ENCODE measurements around the gene LAYN.

LAYN gene

DNA sequence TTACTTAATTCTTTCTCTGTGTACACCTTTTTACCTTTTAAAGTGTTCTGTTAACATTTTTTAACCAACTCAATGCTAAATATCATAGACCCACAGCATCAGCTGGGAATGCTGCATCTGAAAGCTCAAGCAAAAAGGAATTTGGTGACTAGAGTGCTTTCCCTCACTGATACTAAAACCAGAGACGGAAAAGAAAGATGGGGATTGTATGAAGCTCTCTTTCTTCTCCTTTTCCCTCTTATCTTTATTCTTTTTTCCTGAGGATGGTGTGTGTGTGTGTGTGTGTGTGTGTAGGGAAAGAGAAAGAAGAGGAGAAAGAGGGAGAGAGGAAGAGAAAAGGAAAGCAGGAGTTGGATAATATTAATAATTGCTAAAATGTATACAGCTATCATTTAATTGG lies 57.6 kb downstream of the LAYN start:
- peaks cover 8 to 12% of the 10 kb centered on the region in 2 donors for H3K4me1 Mint-ChIP-seq (ENCODE audit: low read depth in 2 of 2)
- peak overlapping the region in 1 of 2 donors; percentile 51 for H3K4me3 Mint-ChIP-seq
- peaks cover 12% of the 10 kb centered on the region for H3K36me3 Mint-ChIP-seq (ENCODE audit: insufficient read depth)
- ATAC-seq (replicated peaks) (no peak), DNase-seq (no peak)
- no peaks in the 10 kb centered on the region for H3K9me3 Mint-ChIP-seq
- peak overlapping the region in 1 of 2 donors; percentile 56 for H3K27ac Mint-ChIP-seq
- H3K27me3 Mint-ChIP-seq = no peaks in the 10 kb centered on the region

DNA sequence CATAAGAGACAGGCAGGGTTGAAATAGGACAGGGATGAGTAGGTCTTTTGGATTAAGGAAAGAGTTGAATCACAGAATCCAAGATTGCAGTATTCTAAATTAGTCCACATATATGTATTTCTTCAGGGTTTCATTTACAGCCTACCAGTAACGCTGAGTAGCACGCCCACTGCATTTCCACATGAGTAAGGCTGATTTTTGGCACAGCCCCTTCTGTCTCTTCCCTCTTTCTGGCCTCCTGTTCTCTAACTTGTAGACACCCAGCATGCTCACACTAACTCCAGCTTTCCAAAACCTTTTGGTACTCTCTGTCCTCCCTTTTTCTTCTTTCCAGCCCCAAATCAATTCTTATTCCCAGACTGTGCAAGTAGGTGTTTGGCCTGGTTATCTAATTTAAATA lies 58.0 kb downstream of the LAYN start:
- Mint-ChIP-seq H3K27me3 (no peaks in the 10 kb centered on the region), H3K27ac (peak overlapping the region in 1 of 2 donors; percentile 56), H3K36me3 (ENCODE audit: insufficient read depth) (peaks cover 15% of the 10 kb centered on the region), H3K4me1 (ENCODE audit: low read depth in 2 of 2) (peaks cover 12 to 16% of the 10 kb centered on the region in 2 donors), H3K4me3 (no peak overlapping the region), H3K9me3 (no peaks in the 10 kb centered on the region)
- no peak for ATAC-seq (replicated peaks)
- no peak for DNase-seq

DNA sequence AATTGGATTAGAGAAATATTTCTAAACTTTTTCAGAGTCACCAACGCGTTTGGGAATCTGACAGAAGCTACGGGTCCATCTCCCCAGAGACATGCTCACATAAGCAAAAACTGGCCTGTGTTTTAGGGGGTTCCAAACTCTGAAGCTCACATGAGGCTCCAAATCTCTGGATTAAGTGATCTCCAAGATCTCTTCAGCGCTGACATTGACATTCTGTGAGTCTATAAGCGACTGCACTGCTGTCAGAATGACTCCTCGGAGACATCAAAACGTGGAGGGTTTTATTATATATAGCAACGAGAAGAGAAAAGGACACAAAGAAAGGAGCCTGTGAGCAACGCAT lies 61.1 kb downstream of the LAYN start:
- Mint-ChIP-seq H3K27ac (peak overlapping the region; percentile 93 to 96), H3K4me1 (ENCODE audit: low read depth in 2 of 2) (peaks cover 23 to 29% of the 10 kb centered on the region in 2 donors), H3K27me3 (no peaks in the 10 kb centered on the region), H3K36me3 (ENCODE audit: insufficient read depth) (peaks cover 22% of the 10 kb centered on the region), H3K4me3 (peak overlapping the region; percentile 92 to 93), H3K9me3 (no peaks in the 10 kb centered on the region)
- DNase-seq (no peak), ATAC-seq (replicated peaks) (no peak)

DNA sequence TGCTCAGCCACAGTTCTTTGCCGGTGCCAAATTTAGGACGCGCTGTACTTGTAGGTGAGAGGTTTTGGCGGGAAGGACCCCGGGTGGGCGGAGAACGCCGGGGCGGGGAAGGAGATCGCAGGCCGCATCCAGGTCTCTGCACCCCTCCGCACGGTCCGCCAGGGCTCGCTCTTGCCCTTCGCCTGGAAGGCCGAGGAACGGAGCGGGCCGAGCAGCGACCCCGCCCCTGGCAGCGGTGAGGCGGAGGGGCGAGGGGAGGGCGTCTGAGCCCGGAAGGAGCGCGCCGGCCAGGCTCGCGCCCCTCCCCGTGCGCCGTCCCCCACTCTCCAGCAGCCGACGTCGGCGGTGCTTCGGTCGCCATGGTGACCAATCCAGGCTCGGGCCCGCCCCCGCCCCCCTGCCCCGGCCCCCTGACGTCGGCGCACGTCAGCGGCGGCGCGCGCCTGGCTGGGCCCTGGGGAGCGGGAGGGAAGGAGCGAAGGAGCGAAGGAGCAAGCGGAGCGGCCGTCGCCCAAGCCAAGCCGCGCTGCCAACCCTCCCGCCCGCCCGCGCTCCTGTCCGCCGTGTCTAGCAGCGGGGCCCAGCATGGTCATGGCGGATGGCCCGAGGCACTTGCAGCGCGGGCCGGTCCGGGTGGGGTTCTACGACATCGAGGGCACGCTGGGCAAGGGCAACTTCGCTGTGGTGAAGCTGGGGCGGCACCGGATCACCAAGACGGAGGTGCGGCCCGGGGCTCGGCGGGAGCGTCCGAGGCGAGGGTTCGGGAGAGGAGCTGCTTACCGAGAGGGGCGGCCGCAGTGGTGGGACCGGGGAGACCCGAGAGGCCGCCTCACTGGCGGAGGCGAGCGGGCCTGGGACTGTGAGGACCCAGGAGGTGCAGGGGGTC lies 61.7 kb downstream of the LAYN start, which contains the start of gene SIK2:
TSS of gene SIK2 (plus strand) at position 471 of the 886 bp plus-strand sequence. CDS start at position 586, 115 bp downstream.
- Mint-ChIP-seq H3K27me3 (no peaks in the 10 kb centered on the region), H3K9me3 (no peaks in the 10 kb centered on the region), H3K4me3 (peak within 1 kb of the TSS; percentile 92 to 93), H3K4me1 (ENCODE audit: low read depth in 2 of 2) (peaks cover 23 to 29% of the 10 kb centered on the region in 2 donors), H3K36me3 (ENCODE audit: insufficient read depth) (peaks cover 22% of the 10 kb centered on the region), H3K27ac (peak within 1 kb of the TSS; percentile 93 to 96)
- ATAC-seq (replicated peaks) (peak; percentile 83), DNase-seq (peak; percentile 82 to 88 (median 87))

DNA sequence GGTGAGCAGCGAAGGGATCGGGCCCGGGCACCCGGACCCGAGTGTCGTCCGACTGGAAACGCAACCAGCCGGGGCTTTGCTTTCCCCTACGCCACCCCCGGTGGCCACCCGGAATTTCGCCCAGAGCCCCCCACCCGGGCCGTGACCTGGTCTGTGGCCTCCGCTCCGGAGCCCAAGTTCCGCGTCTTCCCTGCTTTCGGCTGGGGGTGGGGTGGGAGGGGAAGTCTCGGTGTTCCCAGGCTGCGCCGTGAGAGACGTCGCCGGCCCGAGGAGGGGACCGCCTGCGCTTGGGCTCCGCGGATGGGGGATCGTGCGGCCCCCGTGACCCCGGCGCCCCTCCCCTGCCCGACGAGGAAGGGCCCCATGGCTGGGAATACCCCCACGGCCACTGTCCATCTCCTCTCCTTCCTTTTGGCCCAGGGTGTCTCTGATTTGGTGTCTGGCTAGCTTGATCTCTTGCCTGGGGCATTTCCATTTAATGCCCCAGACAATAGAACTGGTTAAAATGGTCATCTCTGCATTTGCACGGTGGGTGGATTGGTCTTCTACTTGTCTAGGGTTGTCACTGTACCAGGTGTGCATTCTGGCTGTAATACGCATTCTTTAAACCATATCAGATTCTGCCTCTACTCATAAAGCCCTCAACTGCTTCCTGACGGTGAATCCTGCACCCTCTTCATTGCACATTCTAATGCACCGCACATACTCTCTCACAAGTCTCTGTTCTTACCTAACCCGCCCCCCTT lies 62.5 kb downstream of the LAYN start:
- no peak for ATAC-seq (replicated peaks)
- Mint-ChIP-seq H3K4me3 (peak overlapping the region; percentile 92 to 93), H3K27me3 (no peaks in the 10 kb centered on the region), H3K9me3 (no peaks in the 10 kb centered on the region), H3K36me3 (ENCODE audit: insufficient read depth) (peaks cover 22% of the 10 kb centered on the region), H3K4me1 (ENCODE audit: low read depth in 2 of 2) (peaks cover 20 to 24% of the 10 kb centered on the region in 2 donors), H3K27ac (peak overlapping the region; percentile 93 to 96)
- peak; percentile 7 to 16 (median 14) for DNase-seq

DNA sequence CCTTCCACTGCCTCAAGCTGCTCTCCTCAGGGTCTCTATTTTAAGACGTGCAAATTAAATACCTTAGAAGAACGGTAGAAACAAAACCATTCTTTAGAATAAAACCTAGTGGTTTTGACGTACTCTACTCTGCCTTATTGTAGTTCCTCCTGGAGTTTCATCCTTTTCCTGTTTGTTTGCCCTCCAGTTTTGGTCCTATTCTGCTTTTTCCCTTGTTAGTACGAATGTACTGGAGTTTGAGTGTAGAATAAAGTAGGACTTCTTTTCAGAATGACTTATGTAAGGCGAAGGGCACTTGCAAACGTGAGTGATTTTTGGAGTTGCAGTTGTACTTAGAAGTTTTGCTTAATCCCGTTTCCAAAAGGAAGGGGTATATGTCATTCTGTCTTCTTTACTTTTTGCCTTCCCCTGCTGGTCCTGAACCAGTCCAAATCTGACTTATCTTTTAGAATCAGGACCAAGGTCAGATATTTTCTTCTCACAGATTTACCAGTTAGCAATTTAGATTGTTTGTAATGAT lies 63.2 kb downstream of the LAYN start:
- Mint-ChIP-seq H3K36me3 (ENCODE audit: insufficient read depth) (peaks cover 22% of the 10 kb centered on the region), H3K27ac (peak overlapping the region; percentile 93 to 96), H3K4me1 (ENCODE audit: low read depth in 2 of 2) (peaks cover 20 to 22% of the 10 kb centered on the region in 2 donors), H3K4me3 (peak overlapping the region; percentile 92 to 93), H3K9me3 (no peaks in the 10 kb centered on the region), H3K27me3 (no peaks in the 10 kb centered on the region)
- ATAC-seq (replicated peaks) (no peak), DNase-seq (no peak)

DNA sequence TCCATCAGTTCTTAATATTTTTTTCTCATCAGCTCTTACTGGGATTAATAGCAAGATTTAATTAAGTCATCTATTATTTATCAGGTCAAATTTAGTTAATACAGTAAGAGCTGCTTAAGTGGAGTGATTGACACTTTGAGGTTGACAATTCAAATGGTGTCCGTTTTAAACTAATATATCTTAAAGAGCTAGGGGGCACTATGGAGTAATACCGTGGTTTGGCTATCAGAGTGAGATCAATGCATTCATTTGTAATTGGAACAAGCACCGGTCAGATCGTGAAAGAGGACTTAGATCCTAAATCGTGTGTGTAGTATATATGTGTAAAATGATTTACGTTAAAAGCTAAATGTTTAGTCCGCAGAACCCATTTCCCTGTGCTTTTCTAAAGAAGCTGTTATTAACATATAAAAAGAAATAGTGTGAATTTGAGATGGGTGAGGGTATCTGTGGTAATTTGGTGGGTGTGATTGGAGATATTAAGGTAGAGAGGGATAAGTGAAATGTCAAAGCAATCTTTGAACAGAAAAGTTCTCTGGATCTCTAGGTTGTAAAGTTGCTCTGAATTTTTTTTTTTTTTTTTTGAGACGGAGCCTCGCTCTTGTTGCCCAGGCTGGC lies 64.0 kb downstream of the LAYN start:
- Mint-ChIP-seq H3K27me3 (no peaks in the 10 kb centered on the region), H3K27ac (peak overlapping the region in 1 of 2 donors; percentile 96), H3K36me3 (ENCODE audit: insufficient read depth) (peaks cover 27% of the 10 kb centered on the region), H3K4me1 (ENCODE audit: low read depth in 2 of 2) (peaks cover 20 to 22% of the 10 kb centered on the region in 2 donors), H3K9me3 (no peaks in the 10 kb centered on the region), H3K4me3 (peak overlapping the region; percentile 92 to 93)
- no peak for DNase-seq
- no peak for ATAC-seq (replicated peaks)

DNA sequence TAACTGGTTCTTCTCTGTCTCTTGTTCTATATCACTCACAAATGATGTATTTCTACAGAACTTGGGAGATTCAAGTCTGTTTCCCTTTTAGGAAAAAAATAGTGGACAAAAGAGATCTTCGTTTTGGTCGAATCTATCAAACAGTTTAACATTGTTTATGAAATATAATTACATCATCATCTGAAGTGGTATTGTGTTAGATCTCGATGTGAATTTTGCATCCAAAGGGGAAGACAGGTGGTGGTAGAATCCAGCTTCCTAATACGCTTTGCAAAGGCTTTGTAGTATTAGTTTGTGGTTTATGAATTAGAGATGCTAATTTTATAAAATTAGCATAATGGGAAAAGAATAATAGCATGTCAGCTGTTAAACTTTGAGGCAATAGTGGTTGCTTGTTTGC lies 65.2 kb downstream of the LAYN start:
- no peak overlapping the region for H3K4me3 Mint-ChIP-seq
- H3K4me1 Mint-ChIP-seq (ENCODE audit: low read depth in 2 of 2) = peaks cover 20 to 22% of the 10 kb centered on the region in 2 donors
- no peaks in the 10 kb centered on the region for H3K27me3 Mint-ChIP-seq
- H3K27ac Mint-ChIP-seq = no peak overlapping the region
- peaks cover 31% of the 10 kb centered on the region for H3K36me3 Mint-ChIP-seq (ENCODE audit: insufficient read depth)
- no peak for ATAC-seq (replicated peaks)
- no peak for DNase-seq
- H3K9me3 Mint-ChIP-seq = no peaks in the 10 kb centered on the region

DNA sequence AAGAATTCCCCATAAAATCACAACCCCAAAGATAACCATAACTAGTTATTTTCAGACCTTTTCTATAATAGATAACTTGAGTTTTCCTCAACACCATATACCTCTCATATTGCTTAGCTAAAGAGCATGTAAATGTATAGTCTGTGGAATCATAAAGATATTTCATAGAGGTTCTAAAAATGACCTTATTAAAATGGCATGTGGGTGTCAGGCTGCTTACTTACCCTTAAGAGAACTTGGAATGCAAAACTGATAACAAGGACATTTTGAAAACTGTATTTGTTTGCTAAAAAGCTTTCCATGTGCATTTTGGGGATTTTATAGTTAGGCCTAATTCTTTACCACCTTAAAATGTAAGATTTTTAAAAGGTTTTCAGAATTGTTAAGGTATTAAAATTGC lies 66.5 kb downstream of the LAYN start:
- no peak overlapping the region for H3K27ac Mint-ChIP-seq
- H3K36me3 Mint-ChIP-seq (ENCODE audit: insufficient read depth) = peaks cover 27% of the 10 kb centered on the region
- H3K27me3 Mint-ChIP-seq = no peaks in the 10 kb centered on the region
- H3K4me3 Mint-ChIP-seq = no peak overlapping the region
- H3K9me3 Mint-ChIP-seq = no peaks in the 10 kb centered on the region
- H3K4me1 Mint-ChIP-seq (ENCODE audit: low read depth in 2 of 2) = peaks cover 16 to 18% of the 10 kb centered on the region in 2 donors
- DNase-seq (no peak), ATAC-seq (replicated peaks) (no peak)

DNA sequence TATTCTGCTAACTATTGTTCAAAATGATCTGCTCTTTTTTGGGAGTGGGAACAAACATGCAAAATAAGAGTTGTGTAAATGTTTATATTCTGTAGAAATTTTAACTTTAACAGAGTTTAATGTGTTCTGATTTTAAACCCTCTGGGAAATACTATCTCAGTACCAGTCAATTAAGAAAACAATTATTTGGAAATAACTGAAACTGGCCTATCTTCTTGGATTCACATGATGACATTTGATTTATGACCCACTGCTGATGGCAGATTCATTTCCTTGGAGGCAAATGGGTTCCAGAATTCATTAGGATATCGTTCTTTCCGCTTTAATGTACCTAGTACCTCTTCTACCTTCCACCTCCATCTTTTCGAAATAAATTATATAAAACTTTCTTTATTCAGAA lies 67.2 kb downstream of the LAYN start:
- DNase-seq (no peak), ATAC-seq (replicated peaks) (no peak)
- no peak overlapping the region for H3K27ac Mint-ChIP-seq
- peaks cover 22% of the 10 kb centered on the region for H3K36me3 Mint-ChIP-seq (ENCODE audit: insufficient read depth)
- H3K27me3 Mint-ChIP-seq = no peaks in the 10 kb centered on the region
- H3K4me1 Mint-ChIP-seq (ENCODE audit: low read depth in 2 of 2) = peaks cover 16 to 18% of the 10 kb centered on the region in 2 donors
- no peaks in the 10 kb centered on the region for H3K9me3 Mint-ChIP-seq
- no peak overlapping the region for H3K4me3 Mint-ChIP-seq
